Islet of Langerhans (tissue), 1 donor: Measurements from ENCODE around the gene CHTF18.
"Not testable (repeated sequence)": the region's sequence is repeated elsewhere in the genome, so short reads cannot be mapped to it uniquely, and the experiment has no call there.

Experiments
- FAIRE-seq: peaks from one replicate; lab custom pipeline; 2011; peaks lifted over from hg19 to GRCh38; lab: Jason Lieb, UNC

CHTF18 gene

DNA sequence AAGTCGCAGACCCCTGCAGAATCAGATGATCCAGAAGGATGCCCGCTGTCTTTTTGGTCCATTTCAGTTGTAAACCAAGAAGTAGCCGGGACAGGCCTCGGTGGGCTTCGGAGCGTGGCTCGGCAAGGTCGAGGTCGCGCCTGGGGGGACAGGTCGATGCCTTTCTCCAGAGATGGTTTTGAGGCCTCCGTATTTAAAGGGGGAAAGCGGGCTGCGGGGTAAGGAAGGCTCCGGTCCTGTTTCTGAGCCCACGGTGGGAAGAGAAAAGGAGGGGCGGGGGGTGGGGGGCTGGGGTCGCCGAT, 19.6 kb downstream of the CHTF18 start:
- FAIRE-seq: no peak

DNA sequence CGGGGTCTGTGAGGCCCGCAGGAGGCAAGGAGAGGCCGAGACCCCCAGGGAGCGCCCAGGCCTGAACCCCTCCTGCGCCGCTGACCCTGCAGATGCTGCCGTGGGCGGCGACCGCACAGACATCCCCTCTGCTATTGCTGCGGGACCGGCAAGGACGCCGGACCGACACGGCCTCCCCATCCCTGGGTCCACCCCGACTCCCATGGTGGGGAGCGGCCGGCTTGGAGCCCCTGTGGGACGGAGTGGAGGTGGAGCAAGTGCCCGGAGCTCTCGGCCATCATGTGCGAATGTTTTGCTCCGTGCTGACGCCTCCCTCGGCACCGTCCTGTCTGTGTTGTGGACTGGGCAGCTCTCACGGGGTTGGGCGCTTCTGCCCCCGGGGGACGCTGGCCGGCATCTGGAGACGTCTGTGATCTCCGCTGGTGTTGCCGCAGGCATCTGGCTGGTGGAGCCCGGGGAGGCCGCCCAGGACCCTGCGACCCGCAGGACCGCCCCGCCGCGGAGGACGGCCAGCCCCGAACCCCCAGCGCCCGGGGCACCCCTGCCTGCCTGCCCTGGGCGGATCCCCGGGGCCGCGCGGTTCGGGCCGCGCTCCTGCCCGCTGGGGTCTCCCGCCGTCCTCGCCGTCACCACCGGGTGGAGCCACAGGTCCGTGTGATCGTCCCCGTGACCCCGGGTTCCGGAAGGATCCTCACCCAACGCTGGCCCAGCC, 24.9 kb downstream of the CHTF18 start:
- no peak for FAIRE-seq

DNA sequence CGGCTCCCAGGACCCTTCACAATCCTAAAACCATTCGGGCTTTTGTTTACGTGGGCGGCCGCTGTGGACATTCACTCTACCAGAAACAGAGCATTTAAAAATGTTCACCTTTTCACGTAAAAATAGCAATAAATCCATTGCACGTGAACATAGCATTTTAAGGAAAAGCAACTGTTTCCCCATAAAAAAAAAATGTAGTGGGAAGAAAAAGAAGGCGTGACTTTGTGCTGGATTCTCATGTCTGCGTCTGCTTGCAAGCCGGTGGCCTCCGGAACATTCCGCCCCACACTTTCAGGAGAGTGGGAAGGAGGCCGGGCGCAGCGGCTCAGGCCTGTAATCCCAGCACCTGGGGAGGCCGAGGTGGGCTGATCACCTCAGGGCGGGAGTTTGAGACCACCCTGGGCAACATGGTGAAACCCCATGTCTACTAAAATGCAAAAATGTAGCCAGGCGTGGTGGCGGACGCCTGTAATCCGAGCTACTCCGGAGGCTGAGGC, 25.5 kb downstream of the CHTF18 start:
- FAIRE-seq: no peak

DNA sequence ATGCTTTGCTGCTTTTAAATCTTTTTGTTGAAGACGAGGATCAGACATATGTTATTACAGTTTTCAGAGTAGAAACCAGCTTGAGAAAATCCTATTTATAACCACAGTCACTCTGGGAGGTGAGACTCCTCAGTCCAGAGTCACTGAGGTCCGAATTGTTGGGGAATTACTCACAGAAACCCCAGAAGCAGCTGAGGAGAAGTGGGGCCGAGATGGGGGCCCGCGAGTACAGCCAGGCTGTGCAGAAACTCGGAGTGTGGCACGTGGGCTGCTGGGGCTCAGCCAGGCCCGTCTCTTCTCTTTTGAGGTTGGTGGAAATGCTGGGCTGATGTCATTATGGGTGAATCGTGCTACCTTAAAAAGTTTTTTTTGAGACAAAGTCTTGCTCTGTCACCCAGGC, 26.6 kb downstream of the CHTF18 start:
- FAIRE-seq: no peak

DNA sequence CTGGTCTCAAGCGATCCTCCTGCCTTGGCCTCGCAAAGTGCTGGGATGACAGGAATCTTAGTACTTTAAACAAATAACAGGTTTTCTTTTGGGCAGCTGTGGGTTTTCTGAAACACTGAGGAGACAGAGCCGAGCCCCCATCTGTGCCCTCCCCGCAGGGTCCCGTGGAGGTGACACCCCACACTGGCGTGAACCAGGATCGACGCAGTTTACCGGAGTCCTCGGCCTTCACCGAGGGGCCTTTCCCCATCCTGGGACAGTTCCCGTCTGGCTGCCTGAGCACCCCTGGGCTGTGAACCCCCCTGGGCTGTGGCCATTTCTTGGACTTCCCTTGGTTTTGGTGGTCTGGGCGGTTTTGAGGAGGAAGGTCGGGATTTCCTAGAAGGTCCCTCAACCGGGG, 27.4 kb downstream of the CHTF18 start:
- FAIRE-seq: no peak

DNA sequence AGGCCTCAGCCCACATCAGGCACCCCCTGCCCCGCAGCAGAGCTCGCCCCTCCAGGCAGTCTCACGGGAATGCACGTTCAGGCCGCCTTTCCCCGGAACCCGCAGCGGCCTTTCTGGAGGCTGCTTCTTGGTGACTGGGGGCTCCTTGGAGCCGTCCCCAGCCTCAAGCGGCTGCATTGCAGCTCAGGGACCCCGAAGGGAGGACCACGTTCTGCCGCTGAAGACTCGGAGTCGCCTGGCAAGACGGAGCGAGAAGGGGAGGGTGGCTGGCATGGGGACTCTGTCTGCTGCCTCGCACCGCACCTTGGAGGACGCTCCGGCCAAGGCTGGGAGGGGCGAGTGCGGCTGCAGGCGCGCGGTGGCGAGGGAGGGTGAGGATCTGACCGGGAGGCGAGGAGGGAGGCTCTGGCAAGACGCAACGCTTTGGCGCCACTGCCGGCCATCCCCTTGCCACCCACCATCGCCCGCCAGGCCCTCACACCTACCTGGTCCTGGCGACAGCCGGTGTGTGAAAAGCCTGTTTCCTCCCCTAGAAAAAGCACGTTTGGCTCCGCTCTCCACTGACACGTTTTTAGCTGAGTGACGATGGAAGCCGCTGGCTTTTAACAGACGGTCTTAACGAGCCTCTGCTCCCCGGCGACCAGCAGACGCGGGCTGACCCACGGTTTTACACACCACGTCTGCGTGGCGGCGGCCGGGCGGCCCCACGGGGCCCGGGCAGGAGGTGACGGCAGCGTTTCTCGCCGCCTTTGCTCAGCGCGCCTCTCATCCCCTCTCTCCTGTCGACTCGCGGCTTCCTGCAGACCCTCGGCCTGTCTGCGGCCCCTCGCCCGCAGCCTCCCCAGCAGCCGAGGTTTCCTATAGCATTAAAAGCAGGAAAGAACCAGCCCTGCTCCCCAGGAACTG, 28.8 kb downstream of the CHTF18 start:
- no peak for FAIRE-seq

DNA sequence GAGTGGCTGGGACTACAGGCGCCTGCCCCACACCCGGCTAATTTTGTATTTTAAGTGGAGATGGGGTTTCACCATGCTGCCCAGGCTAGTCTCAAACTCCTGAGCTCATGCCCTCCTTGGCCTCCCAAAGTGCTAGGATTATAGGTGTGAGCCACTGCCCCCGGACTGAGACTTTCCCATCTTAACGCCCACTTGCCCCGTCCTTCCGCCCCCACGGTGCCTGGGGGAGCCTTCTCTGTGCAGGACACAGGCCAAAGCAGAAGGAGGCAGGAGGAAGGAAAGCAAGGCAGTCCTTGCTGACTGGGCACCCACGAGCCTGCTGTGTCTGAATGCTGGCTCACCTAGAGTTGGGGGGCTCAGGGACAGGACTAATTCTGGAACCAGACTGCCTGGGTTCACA, 29.7 kb downstream of the CHTF18 start:
- no peak for FAIRE-seq

DNA sequence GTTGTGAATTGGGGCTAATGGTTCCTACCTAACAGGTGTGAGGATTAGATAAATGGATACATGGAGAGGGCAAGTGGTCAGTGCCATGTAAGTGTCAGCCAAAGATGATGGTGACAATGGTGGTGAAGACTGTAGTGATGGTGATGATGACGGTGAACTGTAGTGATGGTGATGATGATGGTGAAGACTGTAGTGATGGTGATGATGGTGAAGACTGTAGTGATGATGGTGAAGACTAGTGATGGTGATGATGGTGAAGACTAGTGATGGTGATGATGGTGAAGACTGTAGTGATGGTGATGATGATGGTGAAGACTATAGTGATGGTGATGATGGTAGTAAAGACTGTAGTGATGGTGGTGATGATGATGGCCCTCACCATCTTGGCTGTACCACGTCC, 30.2 kb downstream of the CHTF18 start:
- no peak for FAIRE-seq

DNA sequence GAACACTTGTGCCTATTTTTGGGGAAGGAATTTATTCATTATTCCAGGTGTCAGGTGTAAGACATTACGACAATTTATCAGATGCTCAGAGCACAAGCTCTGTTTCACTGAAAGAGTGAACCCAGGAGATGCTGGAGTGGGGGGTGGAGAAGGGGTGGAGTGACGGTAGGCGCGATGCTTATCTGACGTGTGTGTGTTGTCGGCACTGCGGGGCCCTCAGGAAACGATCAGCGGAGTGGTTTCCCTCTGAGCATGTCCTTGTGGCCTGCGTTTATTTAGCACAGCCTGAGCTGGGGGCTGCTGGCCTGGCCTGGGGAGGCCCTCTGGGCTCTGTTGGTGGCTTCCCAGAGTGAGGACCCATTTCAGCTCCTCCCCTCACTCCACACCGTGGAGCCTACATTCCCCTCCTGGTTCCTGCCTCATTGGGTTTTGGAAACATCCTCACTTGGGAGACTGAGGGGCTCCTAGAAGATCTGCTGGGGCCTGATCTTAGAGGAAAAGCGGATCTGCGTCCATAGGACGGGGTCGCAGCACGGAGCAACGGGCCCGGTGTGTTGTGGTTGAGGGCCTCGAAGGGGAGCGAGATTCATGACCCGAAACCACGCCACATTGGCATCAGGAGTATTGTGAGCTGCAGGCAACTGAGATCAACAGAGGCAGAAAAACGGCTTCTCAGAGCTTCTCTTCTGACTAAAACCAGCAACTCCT, 31.1 kb downstream of the CHTF18 start:
- FAIRE-seq: no peak

DNA sequence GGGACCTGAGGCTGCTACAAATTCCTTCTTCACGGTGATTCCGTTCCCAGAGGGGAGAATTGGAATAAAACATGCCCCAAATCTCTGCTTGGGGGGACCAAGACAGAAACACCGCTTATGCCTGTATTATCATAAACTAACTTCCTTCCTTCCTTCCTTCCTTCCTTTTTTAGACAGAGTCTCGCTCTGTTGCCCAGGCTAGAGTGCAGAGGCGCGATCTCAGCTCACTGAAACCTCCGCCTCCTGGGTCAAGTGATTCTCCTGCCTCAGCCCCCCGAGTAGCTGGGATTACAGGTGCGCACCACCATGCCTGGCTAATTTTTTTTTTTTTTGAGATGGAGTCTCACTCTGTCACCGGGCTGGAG, 31.6 kb downstream of the CHTF18 start:
- FAIRE-seq: not testable (repeated sequence)

DNA sequence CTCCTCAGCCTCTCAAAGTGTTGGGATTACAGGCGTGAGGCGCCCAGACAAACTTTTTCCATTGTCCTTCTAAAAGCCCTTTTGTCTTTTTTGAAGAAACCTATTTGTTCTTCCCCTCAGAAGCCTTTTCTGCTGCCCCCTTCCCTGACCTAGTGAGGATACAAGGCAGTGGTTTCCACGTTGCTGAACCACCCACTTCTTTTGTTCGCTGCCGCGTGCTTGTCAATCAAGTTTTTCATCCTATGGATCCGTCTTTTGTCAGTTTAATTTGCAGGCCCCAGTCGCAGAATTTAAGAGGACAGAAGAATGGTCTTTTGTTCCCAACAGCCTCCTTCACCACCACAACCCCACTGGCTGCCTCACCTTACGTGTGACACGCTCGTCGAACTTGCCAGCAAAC, 32.3 kb downstream of the CHTF18 start:
- no peak for FAIRE-seq

DNA sequence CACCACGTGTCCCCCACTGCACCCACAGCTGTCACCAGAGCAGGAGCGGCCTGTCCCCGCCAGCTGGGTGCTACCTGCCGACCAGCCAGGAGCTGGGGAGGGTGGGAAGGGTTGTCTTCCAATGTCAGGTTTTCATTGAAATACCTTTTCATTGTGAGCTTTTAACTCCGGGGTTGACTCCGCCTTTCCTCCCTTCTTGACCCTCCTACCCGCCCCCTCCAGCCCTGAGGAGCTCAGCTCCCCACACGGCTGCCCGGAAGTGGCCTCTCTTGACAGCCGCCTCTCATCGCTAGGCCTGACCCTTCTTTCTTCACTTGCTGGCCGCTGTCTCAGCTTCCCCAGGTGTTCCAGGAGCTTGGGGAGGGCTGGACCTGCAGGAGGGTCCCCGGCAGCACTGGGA, 33.3 kb downstream of the CHTF18 start:
- no peak for FAIRE-seq

DNA sequence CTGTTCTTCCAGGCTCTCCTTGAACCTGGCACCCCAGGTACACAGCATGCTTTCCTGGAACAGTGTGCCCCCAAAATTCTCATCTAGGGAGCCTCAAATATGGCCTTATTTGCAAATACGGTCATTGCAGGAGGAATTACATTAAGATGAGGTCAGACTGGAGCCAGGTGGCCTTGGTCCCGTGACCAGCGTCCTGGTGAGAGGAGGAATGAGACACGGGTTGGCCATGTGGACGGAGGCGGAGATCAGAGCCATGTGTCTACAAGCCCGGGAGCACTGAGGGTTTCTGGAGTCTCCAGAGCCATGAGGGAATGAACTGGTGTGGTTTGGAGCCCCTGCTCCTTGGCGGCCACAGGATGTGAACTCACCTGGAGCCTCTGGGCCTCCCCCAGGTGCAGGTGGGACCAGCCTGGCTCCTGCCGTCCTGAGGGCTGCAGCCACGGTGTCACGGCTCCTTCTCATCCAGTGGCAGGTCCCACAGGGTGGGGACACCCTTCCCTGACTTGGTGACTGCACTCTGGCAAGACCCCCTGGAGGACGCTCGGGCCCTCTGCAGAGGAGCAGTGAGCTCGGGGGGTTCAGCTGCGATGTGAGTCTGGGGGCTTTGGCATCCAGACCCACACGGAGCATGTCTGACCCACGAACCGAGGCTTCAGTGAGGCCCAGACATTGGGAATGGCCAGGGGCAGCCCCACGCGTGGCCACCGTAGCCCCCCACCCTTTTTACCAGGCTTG, 33.9 kb downstream of the CHTF18 start:
- FAIRE-seq: no peak

DNA sequence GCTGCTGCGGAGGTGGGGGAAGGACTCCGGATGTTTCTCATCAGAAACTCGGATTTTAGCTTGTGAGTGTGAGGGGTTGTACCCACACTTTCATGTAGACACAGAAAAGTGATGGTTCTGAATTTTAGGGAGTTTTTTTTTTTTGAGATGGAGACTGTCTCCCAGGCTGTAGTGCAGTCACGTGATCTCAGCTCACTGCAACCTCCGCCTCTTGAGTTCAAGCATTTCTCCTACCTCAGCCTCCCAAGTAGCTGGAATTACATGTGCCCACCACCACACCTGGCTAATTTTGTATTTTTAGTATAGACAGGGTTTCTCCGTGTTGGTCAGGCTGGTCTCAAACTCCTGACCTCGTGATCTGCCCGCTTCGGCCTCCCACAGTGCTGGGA, 34.5 kb downstream of the CHTF18 start:
- FAIRE-seq: no peak

DNA sequence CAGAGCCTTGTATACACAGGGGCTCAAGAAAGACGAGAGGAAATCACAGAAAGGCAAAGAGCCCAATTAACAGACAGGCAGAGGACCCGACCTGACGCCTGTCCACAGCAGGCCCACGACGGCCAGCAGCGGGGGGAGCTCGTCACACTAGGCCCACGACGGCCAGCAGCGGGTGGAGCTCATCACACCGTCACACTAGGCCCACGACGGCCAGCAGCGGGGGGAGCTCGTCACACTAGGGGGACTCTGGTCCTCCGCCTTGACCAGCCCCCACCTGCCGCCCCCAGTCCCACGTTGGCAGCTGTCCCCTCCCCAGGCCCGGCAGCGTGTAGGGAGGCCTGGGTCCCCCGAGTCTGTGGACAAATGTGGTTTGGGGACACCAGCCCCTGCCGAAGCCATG, 35.8 kb downstream of the CHTF18 start:
- no peak for FAIRE-seq

DNA sequence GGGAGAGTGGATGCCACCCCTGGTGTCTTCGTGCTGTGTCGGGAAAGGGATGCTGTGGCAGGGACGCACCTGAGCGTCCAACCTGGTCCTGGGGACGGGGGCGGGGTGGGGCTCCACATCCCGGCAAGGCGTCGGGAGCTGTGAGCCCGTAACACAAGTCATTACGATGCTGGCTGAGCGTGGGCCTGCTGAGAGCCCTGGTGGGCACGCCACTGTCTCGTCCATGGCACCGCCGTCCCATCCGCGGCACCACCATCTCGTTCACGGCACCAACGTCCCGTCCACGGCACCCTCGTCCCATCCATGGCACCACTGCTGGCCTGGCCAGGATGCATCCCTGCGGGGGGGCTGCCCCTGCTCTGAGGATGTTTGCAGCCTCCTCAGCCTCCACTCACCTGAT, 36.2 kb downstream of the CHTF18 start:
- no peak for FAIRE-seq

DNA sequence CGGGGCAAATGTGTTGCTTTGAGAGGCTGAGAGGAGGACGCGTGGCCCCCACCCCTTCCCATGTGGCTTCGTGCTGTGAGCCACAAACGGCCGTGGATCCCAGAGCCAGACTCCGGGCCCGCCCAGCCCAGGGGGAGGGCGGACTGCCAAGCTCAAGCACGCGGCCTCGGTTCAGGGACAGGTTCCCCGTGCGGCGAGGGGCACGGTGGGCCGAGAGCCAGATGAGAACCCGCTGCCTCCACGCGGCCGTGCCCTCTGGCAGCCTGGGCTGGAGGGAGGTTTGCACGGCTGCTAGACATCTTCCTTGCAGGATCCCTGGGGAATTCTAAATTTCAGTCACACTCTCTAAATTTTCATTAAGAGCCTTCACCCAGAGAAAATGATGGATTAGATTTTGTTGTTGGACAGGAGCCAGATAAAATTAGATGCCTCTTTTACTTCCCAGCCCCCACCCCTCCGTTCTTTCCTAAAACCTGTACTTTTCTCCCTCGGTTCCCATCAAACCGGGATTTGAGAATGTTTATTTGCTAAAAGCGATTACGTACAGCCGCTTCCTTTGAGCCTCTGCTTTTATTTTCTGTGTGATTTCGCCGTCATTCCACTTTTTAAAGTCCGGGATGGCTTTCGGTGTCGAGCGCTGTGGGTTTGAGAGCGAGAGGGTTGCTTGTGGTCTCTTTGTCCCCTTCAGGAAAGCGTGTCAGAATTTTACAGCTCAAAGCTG, 37.1 kb downstream of the CHTF18 start:
- FAIRE-seq: no peak

DNA sequence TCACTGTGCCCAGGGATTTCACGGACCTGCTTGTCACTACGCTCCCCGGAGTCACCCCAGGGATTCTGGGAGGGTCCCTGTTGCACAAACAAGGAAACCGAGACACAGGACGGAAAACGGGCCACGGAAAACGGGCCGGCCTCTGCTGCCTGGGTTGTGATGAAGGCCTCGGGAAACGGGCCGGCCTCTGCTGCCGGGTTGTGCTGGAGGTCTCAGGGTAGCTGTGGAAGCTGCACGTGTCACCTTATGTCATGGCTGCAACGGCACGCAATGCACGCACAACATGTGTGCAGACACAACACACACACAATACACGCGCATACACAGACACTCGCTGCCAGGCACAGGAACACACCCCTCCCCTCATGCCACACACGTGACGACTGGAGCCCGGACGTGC, 39.1 kb downstream of the CHTF18 start:
- FAIRE-seq: no peak

DNA sequence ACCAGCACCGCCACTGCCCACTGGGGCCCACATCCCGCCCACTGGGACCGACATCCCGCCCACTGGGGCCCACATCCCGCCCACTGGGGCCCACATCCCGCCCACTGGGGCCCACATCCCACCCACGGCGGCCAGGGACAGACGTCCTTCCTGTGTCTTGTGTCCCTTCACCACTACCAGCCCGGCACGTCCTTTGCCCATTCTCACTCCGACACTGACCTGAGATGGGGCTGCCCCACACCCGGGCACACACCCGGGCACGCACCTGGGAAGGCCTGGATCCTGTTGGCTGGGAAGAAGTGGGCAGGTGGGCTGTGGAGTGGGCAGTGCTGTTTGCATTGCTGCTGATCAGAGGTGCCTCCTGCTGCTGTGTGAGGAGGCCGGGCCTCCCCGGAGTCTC, 40.5 kb downstream of the CHTF18 start:
- FAIRE-seq: no peak

DNA sequence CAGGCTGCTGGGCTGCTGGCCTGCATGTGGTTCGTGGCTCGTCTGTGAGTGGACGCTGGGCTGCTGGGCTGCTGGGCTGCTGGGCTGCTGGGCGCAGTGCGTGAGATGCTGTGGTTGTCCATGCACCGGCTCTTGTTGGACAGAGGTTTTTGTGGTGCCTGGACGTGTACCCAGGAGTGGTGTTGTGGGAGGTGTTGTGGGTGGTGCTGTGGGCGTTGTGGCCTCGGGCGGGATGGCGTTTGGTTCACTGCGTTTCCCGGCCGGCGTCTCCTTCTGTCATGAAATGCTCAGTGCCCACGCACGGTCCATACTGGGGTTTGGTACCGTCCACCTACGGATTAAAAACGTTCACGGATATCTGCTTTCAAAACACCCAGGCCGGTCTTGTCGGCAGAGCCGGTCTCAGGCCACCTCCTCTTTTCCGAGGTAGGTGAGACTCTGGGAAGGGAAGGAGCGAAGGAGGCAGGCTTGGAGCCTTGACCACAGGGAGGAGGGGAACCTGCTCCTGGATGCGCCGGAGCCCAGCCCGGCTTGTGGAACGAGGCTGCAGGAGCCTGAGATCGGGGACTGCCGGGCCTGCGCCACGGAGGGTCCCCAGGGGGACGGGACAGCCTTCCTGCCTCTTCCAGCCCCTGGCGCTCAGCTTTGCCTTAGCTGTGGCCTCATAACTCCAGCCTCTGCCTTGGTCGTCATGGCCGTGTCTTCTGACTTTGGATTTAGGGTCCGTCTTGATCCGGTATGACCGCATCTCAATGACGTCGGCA, 41.9 kb downstream of the CHTF18 start:
- no peak for FAIRE-seq
